Activated naive CD4-positive, alpha-beta T cell treated with anti-CD3 and anti-CD28 coated beads, Interleukin-2, amount 50 U/mL, for 72 hours (primary cell): ENCODE data around the gene TNPO2. TPM values are rescaled to one million over a fixed set of nuclear protein-coding genes. Genes with fewer than 3 reads are reported as not detected.
A peak's percentile ranks its signal among the peaks of the same experiment; 100 is the strongest.
"Not testable (repeated sequence)": the region's sequence is repeated elsewhere in the genome, so short reads cannot be mapped to it uniquely, and the experiment has no call there.

Experiments
- ATAC-seq, 2 donors: fragments of 150-1000 bp; cut with Tn5 transposase; 2 replicates each; pipeline ENCODE4 v1.10.0; 2021; ENCODE audit warnings: mild to moderate bottlenecking in 2 of 2, moderate library complexity in 2 of 2
- DNase-seq, 2 donors: peaks; one replicate each; pipeline ENCODE4 v3.0.0; 2021 to 2022; ENCODE audit warnings: low spot score in 2 of 2
- H3K27ac Mint-ChIP-seq, 2 donors: one replicate each; pipeline ENCODE4 v1.8.0; 2022; ENCODE audit warnings: mild to moderate bottlenecking in 2 of 2, mixed read lengths in 2 of 2
- H3K36me3 Mint-ChIP-seq, 2 donors: one replicate each; pipeline ENCODE4 v1.8.0; 2022; ENCODE audit warnings: mixed read lengths in 2 of 2
- H3K9me3 Mint-ChIP-seq, 2 donors: one replicate each; pipeline ENCODE4 v1.8.0; 2022; ENCODE audit warnings: mixed read lengths in 2 of 2
- total RNA-seq, 2 donors: library from RNA; stranded (reverse); gene quantifications; one replicate each; pipeline ENCODE4 v1.2.3, GENCODE V29; 2022

TNPO2 gene
- total RNA-seq, 2 donors from 2014 or later: 89.6 to 100 TPM

- ATAC-seq: peak in 1 of 2 donors; percentile 14
- H3K9me3 Mint-ChIP-seq: peaks cover 6 to 11% of the 10 kb centered on the region in 2 donors
- peaks cover 21 to 30% of the 10 kb centered on the region in 2 donors for H3K36me3 Mint-ChIP-seq
- no peak for DNase-seq
- peak overlapping the region in 1 of 2 donors; percentile 19 for H3K27ac Mint-ChIP-seq
Observed at GRCh38 chr19:12749938-12750521, 26.3 kb upstream of the TNPO2 start.

GRCh38 chr19:12748489-12748888 lies 24.8 kb upstream of the TNPO2 start:
- ATAC-seq (no peak), DNase-seq (no peak)
- peaks cover 21 to 30% of the 10 kb centered on the region in 2 donors for H3K36me3 Mint-ChIP-seq
- H3K27ac Mint-ChIP-seq: no peak overlapping the region
- H3K9me3 Mint-ChIP-seq: peaks cover 6 to 11% of the 10 kb centered on the region in 2 donors

- peaks cover 21 to 30% of the 10 kb centered on the region in 2 donors for H3K36me3 Mint-ChIP-seq
- H3K9me3 Mint-ChIP-seq: peaks cover 6 to 11% of the 10 kb centered on the region in 2 donors
- ATAC-seq (no peak), DNase-seq (no peak)
- H3K27ac Mint-ChIP-seq: peak overlapping the region in 1 of 2 donors; percentile 65
Observed at GRCh38 chr19:12745166-12745897, 21.6 kb upstream of the TNPO2 start.

GRCh38 chr19:12737835-12738351 lies 14.2 kb upstream of the TNPO2 start:
- peaks cover 20 to 26% of the 10 kb centered on the region in 2 donors for H3K36me3 Mint-ChIP-seq
- DNase-seq (no peak), ATAC-seq (no peak)
- no peaks in the 10 kb centered on the region for H3K9me3 Mint-ChIP-seq
- H3K27ac Mint-ChIP-seq: peak overlapping the region; percentile 92 to 100

- H3K36me3 Mint-ChIP-seq: peaks cover 25 to 27% of the 10 kb centered on the region in 2 donors
- ATAC-seq (peak; percentile 88 to 89), DNase-seq (peak; percentile 78 to 91)
- no peaks in the 10 kb centered on the region for H3K9me3 Mint-ChIP-seq
- peak within 1 kb of the TSS; percentile 92 to 100 for H3K27ac Mint-ChIP-seq
Observed at GRCh38 chr19:12736995-12737834, 13.5 kb upstream of the TNPO2 start, which contains the start of gene GET3. GET3 (plus strand) TSS chr19:12737497; CDS start chr19:12737506, 9 bp downstream.

- Mint-ChIP-seq H3K9me3 (no peaks in the 10 kb centered on the region), H3K36me3 (peaks cover 31 to 42% of the 10 kb centered on the region in 2 donors), H3K27ac (peak overlapping the region; percentile 97)
- DNase-seq (peak in 1 of 2 donors; percentile 62), ATAC-seq (no peak)
Observed at GRCh38 chr19:12733369-12734214, 9.9 kb upstream of the TNPO2 start.

GRCh38 chr19:12731337-12731736 lies 7.6 kb upstream of the TNPO2 start:
- Mint-ChIP-seq H3K27ac (no peak overlapping the region), H3K36me3 (peaks cover 28 to 38% of the 10 kb centered on the region in 2 donors), H3K9me3 (no peaks in the 10 kb centered on the region)
- DNase-seq (no peak), ATAC-seq (no peak)

- Mint-ChIP-seq H3K27ac (no peak overlapping the region), H3K9me3 (no peaks in the 10 kb centered on the region), H3K36me3 (peaks cover 29 to 40% of the 10 kb centered on the region in 2 donors)
- DNase-seq (no peak), ATAC-seq (no peak)
Observed at GRCh38 chr19:12730064-12730463, 6.3 kb upstream of the TNPO2 start.

GRCh38 chr19:12727745-12728433 lies 4.2 kb upstream of the TNPO2 start:
- H3K36me3 Mint-ChIP-seq: peaks cover 29 to 32% of the 10 kb centered on the region in 2 donors
- ATAC-seq (peak in 1 of 2 donors; percentile 15), DNase-seq (no peak)
- no peaks in the 10 kb centered on the region for H3K9me3 Mint-ChIP-seq
- H3K27ac Mint-ChIP-seq: peak overlapping the region in 1 of 2 donors; percentile 4

- peaks cover 28 to 37% of the 10 kb centered on the region in 2 donors for H3K36me3 Mint-ChIP-seq
- no peak for ATAC-seq
- H3K9me3 Mint-ChIP-seq: no peaks in the 10 kb centered on the region
- H3K27ac Mint-ChIP-seq: peak overlapping the region in 1 of 2 donors; percentile 4
- no peak for DNase-seq
Observed at GRCh38 chr19:12726988-12727316, 3.2 kb upstream of the TNPO2 start.

- H3K27ac Mint-ChIP-seq, H3K9me3 Mint-ChIP-seq, DNase-seq, ATAC-seq: not testable (repeated sequence)
- H3K36me3 Mint-ChIP-seq: peaks cover 40 to 45% of the 10 kb centered on the region in 2 donors
Observed at GRCh38 chr19:12725612-12726011, 1.9 kb upstream of the TNPO2 start.

GRCh38 chr19:12723381-12723640 lies 421 bp downstream of the TNPO2 start:
- DNase-seq (no peak), ATAC-seq (no peak)
- H3K9me3 Mint-ChIP-seq: no peaks in the 10 kb centered on the region
- H3K27ac Mint-ChIP-seq: peak overlapping the region; percentile 95 to 96
- peaks cover 42 to 45% of the 10 kb centered on the region in 2 donors for H3K36me3 Mint-ChIP-seq

- H3K36me3 Mint-ChIP-seq: peaks cover 42 to 45% of the 10 kb centered on the region in 2 donors
- peak; percentile 88 to 92 for DNase-seq
- peak overlapping the region; percentile 95 to 96 for H3K27ac Mint-ChIP-seq
- peak; percentile 86 to 90 for ATAC-seq
- H3K9me3 Mint-ChIP-seq: no peaks in the 10 kb centered on the region
Observed at GRCh38 chr19:12722566-12723380, 959 bp downstream of the TNPO2 start.

- ATAC-seq (peak; percentile 50 to 58), DNase-seq (peak in 1 of 2 donors; percentile 59)
- H3K27ac Mint-ChIP-seq: peak overlapping the region; percentile 95 to 96
- peaks cover 42 to 45% of the 10 kb centered on the region in 2 donors for H3K36me3 Mint-ChIP-seq
- no peaks in the 10 kb centered on the region for H3K9me3 Mint-ChIP-seq
Observed at GRCh38 chr19:12721656-12722565, 1.8 kb downstream of the TNPO2 start.
